Stimulated activated CD4-positive, alpha-beta T cell treated with anti-CD3 and anti-CD28 coated beads, Interleukin-4, amount 100 ng/mL, for 24 hours (primary cell): ENCODE measurements around the gene PHACTR4.
"Not testable (repeated sequence)": the region's sequence is repeated elsewhere in the genome, so short reads cannot be mapped to it uniquely, and the experiment has no call there.

Source experiments
- DNase-seq: peaks from one replicate; pipeline ENCODE4 v3.0.0-alpha.2; 2020

The PHACTR4 gene

DNA sequence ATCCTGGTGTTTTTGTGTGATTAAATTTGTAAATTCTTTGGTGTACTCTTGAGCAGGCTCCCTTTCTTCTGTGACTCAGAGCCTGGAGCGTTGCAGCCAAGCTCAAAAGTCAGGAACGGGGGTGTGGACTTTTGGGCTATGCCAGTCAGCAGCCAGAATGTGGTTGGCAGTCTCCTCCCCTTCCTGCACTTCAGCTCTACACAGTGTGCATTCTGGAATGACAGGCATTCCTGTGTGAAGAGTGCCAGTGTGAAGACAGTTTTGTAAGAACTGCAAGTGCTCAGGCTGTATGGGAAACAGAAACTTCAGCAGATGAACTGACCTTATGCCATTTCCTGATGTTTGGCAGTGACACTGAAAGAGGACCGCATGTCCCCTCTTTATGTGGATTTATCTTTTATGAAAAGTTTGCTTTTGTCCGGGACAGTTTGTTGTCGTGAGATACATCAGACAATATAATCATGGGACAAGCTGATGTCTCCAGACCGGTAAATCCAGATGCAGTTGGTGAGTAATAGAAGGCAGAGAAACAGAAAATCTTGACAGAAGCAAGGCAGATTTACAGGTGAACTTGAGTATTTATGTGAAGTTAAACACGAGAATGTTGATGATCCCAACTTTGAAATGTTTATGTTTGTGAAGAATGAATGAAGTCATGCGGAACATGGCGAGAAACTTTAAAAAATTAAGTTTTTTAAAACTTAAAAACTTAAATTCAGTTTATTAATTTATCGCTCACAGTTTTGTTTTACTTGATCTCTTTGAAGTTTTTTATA lies 68.6 kb downstream of the PHACTR4 start:
- DNase-seq, result peak; percentile 7

DNA sequence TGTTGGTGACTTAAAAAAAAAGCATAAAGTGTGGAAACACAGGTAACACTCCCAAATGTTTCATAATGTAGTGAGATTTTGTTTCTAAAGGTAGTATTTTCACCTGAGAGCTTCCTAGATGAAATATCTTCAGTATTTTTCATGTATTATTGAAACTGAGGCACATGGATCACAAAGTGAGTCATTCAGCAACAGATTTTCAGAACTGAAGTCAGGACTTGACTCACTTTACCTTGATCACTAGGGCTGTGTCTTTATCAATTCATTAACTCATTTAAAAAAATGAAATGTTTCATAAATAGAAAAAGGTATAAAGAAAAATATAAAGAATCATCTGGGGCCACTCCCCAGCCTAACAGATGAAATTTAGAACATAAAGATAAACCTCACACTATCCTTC lies 69.8 kb downstream of the PHACTR4 start:
- no peak for DNase-seq

DNA sequence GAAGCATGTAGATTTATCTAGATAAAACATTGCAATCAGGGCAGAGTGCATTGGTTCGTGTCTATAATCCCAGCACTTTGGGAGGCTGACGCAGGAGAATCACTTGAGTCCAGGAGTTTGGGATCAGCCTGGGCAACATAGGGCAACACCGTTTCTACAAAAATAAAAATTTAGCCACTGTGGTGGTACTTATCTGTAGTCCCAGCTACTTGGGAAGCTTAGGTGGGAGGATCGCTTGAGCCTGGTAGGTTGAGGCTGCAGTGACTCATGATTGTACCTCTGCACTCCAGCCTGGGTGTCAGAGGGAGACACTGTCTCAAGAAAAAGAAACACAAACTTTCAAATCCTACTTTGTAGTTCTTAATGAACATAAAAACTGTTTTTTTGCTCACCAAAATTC lies 72.1 kb downstream of the PHACTR4 start:
- DNase-seq, result no peak

DNA sequence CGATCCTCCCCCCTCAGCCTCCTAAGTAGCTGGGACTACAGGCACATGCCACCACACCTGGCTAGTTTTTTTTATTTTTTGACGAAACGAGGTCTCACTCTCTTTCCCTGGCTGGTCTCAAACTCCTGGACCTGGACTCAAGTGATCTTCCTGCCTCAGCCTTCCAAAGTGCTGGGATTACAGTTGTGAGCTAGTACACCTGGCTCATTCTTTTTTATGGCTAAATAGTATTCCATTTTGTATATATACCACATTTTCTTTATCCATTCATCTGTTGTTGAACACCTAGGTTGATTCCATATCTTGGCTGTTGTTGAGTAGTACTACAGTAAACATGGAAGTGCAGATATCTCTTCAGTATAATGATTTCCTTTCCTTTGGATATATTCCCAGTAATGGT lies 74.0 kb downstream of the PHACTR4 start:
- no peak for DNase-seq

DNA sequence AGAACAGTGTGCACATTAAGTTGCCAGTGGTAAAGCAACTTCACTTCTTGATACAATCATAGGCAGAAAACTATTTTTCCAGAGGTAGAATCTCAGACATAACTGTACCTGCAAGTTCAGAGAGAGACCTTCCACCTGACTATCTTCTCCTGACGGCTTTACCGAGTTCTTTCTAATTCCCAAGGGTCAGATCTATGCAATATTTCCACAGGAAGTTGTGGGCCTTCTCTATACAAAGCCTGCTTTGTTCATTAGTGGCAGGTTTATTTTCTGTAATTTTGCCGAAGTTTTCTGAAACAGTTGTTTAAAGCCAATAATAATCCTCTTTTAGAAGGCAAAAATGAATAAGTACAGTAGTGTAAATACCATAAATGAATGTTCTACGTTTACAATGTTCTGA lies 78.1 kb downstream of the PHACTR4 start:
- no peak for DNase-seq

DNA sequence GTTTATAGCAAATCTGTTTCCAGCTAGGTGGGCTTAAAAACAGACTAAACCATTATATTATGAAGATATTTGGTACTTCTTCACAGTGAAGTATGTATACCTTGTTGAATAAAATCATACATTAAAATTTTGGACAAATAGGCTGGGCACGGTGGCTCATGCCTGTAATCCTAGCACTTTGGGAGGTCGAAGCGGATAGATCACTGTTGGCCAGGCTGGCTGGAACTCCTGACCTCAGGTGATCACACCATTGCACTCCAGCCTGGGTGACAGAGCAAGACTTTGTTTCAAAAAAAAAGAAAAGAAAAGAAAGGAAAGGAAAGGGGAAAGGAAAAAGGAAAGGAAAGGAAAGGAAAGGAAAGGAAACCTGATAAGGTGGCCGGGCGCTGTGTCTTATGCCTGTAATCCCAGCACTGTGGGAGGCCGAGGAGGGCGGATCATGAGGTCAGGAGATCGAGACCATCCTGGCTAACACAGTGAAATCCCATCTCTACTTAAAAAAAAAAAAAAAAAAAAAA lies 78.6 kb downstream of the PHACTR4 start:
- not testable (repeated sequence) for DNase-seq

DNA sequence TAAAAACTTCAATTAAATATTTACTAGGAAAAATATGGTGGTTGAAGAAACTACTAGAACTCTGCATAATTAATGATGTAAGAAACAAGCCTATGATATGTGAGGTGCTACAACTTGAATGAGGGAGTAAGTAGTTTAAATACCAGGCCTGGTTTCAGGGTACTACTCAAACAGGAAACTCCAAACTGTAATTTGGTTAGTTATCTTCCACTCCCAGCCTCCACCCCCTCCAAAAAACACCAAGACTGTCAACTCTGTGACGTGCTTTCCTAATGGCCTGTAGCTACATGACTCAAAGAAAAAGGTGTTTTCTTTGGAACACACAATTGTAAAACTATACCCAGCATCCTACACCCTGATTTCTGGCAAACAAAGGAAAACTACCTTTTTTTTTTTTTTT lies 80.4 kb downstream of the PHACTR4 start:
- DNase-seq, result peak; percentile 48

DNA sequence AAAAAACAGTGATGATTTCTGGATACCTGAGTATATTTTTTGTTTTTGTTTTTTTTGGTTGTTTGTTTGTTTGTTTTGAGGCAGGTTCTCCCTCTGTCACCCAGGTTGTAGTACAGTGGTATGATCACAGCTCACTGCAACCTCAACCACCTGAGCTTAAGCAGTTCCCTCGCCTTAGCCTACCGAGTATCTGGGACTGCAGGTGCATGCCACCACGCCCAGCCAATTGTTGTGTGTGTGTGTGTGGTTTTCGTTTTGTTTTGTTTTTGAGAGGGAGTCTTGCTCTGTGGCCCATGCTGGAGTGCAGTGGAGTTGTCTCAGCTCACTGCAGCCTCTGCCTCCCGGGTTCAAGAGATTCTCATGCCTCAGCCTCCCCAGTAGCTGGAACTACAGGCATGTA lies 81.0 kb downstream of the PHACTR4 start:
- no peak for DNase-seq

DNA sequence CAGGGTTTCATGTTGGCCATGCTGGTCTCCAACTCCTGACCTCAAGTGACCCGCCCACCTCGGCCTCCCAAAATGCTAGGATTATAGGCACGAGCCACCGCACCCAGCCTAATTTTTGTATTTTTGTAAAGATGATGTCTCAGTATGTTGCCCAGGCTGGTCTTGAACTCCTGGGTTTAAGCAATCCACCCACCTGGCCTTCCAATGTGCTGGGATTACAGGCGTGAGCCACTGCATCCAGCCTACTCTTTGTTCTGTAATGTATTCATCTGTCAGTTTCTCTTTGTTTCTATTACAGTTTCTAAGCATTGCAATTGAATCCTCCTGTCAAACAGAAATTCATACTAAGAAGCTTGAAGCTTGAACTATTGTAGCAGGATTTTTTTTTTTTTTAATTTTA lies 81.5 kb downstream of the PHACTR4 start:
- no peak for DNase-seq

DNA sequence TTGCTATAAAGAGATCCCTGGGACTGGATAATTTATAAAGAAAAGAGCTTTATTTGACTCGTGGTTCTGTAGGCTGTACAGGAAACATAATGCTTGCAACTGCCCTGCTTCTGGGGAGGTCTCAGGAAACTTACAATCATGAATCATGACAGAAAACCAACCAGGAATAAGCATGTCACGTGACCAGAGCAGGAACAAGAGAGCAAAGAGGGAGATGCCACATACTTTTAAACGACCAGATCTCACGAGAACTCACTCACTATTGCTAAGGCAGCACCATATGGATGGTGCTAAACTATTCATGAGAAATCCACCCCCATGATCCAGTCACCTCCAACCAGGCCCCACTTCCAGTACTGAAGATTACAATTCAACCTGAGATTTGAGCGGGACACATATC lies 86.5 kb downstream of the PHACTR4 start:
- DNase-seq, result no peak

DNA sequence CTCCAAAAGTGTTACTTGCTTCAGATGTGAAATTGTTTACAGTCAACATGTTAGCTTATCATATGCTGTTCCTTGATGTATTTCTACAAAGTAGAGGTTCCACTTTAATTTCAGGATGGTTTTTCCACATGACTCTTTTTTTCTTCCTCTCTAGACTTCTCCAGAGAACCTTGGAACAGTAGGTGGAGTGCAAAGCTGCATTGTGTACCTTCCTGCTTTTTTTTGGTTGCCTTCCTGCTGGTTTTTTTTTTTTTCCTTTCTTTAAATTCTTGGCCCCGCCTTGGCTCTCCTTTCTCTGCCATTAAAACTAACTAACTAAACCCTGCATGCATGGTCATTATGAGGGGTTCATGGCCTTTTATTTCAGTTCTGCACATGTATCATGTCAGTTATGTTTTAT lies 88.1 kb downstream of the PHACTR4 start:
- DNase-seq, result no peak

DNA sequence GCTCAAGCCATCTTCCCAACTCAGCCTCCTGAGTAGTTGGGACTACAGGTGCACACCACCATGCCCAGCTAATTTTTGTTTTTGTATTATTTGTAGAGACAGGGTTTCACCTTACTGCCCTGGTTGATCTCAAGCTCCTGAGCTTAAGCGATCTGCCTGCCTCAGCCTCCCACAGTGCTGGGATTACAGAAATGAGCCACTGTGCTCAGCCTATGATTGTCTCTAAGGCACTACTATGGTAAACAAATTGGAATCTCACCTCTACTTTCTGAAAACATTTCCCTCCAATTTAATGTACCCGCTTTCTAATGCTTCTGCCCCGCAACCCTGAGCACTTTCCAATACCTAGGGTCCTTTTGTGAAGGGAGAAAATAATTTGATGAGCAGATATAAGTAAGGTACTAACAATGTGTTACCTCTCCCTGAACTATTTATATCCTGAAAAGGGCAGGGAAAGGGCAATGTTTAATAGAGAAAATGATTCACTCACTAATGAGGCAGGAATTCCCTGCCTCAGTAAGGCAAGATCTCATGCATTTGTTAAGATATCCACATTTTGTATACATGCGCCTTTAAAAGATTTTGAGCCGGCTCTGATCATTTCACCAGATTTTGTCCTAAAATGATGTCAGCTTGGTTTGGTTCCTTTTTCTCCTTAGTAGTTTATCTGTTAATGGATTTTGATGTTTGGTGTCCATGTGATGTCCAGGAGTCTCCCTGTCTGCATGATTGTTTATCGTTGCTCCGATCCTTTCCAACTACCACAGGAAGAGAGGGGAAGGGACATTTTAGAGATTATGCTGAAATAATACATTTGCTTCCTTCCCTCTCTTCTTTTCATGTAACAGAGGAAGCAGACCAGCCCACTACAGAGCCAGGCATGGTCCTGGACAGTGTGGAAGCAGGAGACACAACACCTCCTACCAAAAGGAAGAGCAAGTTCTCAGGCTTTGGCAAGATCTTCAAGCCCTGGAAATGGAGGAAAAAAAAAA lies 89.0 kb downstream of the PHACTR4 start:
- no peak for DNase-seq

DNA sequence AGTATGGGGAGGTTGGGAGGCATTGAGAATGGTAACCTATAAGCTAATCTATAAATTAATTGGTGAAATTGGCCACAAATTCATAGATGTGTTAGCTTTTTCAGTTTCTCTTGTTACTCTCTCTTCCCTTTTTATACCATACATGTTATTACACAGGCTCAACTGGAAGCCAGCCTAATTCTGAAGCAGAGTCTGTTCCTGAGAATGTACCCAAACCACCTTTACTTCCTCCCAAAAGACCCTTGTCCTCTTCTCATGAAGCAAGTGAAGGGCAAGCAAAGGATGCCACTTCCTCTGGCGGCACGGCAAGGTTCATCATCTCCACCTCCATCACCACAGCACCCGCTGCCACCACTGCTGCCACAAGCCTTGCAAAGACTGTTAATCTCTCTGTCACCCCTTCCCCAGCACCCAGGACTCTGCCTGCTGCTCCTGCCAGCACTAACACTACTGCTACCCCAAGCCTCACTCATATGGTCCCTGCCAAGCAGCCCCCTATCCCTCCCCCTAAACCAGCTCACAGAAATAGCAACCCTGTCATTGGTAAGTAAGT lies 96.8 kb downstream of the PHACTR4 start:
- DNase-seq, result no peak

DNA sequence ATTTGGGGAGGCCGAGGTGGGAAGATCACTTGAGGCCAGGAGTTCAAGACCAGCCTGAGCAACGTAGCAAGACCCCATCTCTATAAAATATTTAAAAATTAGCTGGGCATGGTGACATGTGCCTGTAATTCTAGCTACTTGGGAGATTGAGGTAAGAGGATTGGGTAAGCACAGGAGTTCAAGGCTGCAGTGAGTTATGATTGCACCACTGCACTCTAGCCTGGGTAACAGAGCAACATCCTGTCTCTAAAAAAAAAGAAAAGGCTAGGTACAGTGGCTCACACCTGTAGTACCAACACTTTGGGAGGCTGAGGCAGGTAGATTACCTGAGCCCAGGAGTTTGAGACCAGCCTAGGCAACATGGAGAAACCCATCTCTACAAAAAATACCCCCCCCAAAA lies 100.6 kb downstream of the PHACTR4 start:
- DNase-seq, result no peak

DNA sequence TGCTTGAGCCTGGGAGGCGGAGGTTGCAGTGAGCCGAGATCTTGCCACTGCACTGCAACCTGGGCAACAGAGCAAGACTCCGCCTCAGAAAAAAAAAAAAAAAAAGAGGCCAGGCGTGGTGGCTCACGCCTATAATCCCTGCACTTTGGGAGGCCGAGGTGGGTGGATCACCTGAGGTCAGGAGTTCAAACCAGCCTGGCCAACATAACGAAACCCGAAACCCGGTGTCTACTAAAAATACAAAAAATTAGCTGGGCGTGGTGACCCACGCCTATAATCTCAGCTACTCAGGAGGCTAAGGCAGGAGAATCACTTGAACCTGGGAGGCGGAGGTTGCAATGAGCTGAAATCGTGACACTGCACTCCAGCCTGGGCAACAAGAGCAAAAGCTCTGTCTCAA lies 110.0 kb downstream of the PHACTR4 start:
- not testable (repeated sequence) for DNase-seq

DNA sequence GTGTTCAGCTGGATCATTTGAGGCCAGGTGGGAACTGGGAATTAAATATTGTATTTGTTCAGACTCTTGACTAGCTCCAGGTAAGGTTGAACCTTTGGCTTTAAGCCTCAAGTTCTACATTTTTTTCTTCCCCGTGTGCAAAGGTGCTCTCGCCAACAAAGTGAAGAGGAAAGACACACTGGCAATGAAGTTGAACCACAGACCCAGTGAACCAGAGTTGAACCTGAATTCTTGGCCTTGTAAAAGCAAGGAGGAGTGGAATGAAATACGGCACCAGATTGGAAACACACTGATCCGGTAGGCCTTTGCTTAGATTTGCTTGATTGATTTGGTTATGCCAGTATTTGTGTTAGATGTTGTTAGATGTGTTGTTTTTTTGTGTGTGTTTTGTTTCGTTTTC lies 110.8 kb downstream of the PHACTR4 start:
- DNase-seq, result no peak

DNA sequence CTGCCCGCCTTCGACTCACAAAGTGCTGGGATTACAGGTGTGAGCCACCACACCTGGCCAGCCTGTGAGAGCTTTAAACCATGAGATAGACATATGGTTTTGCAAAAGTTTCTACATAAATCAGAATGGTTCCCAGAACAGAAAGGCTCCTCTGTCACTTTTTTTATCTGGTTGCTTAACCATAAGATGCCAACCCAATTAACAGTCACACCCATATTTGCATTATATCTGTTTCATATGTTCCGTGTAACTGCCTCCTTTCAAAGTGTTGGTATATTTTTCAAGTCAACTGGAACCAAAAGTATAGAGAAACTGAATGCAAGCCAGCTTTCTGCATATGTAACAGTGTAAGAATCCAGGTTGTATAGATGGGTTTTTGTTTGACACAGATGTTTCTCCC lies 112.6 kb downstream of the PHACTR4 start:
- DNase-seq, result no peak

DNA sequence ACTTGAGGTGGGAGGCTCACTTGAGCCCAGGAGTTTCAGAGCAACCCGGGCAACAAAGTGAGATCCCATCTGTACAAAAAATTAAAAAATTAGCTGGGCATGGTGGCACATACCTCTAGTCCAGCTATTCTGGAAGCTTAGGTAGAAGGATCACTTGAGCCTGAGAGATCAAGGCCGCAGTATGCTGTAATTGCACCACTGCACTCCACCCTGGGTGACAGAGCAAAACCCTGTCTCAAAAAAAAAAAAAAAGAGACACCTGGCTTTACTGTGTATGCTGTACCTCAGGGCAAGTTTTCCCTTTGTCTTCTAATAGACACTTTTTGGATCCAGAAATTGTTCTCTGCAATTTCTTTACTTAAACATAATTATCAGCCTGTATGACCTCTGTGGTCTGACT lies 113.2 kb downstream of the PHACTR4 start:
- DNase-seq, result no peak

DNA sequence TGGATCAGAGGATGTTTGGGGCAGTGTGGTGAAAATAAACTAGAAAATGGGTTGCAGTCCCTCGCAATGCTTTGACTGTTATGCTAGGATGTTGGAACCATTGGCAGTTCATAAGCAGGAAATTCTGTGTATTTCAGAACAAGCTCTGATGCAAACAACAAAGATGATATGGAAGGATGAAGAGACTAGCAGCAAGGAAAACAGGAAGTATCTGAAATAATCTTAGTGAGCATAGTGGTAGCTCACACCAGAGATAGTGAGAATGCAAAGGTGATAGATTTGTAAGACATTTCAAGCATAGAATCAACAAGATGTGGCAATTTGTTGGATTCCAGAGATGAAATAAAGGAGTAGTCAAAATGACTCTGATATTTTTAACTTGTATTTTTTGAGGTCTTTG lies 125.2 kb downstream of the PHACTR4 start:
- DNase-seq, result no peak

DNA sequence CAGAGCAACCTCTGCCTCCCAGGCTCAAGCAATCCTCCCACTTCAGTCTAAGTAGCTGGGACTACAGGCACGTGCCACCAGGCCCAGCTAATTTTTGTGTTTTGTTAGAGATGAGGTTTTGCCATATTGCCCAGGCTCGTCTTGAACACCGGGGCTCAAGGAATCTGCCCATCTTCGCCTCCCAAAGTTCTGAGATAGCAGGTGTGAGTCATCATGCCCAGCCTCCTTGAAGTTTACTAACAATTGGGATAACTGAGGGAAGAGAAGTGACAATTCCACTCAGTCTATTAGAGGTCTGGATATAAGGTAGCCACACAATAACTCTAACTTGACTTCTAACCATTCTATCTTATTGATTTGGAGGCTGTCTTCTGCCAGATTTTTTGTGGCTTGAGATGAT lies 130.0 kb downstream of the PHACTR4 start:
- no peak for DNase-seq

DNA sequence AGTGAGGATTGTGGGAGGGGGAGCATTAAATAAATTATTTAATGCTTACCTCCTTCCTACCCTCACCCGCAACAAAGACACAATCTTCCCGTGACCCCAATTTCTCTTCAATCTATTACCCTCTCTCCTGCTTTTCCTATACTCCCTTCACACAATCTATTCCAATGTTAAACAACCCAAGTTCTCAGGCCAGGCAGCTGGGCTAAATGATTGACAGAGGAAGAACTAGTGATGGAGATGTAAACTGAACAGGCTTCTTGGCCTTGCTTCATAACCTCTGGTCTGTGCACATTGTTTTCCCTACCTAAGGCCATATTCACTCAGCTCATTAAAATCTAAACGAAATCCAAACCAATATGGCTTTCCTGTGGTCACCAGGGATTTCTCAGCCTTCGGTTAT lies 132.4 kb downstream of the PHACTR4 start:
- DNase-seq, result no peak

DNA sequence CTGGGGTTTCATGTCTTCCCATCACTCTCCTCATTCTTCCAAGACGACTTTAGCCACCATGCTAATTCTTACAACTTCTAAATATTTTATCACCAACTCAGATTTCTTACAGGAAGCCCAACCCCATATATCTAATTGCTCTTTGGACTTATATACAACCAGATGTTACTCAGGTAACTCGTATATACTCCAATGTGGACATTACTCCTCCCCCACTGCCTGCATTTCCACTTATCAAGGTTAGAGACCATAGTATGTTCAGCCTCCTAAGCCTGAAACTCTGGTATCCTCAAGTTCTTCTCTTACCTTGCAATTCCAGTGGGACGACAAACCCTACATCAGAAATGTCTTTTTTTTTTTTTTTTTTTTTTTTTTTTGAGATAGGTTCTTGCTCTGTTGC lies 133.6 kb downstream of the PHACTR4 start:
- DNase-seq, result no peak

DNA sequence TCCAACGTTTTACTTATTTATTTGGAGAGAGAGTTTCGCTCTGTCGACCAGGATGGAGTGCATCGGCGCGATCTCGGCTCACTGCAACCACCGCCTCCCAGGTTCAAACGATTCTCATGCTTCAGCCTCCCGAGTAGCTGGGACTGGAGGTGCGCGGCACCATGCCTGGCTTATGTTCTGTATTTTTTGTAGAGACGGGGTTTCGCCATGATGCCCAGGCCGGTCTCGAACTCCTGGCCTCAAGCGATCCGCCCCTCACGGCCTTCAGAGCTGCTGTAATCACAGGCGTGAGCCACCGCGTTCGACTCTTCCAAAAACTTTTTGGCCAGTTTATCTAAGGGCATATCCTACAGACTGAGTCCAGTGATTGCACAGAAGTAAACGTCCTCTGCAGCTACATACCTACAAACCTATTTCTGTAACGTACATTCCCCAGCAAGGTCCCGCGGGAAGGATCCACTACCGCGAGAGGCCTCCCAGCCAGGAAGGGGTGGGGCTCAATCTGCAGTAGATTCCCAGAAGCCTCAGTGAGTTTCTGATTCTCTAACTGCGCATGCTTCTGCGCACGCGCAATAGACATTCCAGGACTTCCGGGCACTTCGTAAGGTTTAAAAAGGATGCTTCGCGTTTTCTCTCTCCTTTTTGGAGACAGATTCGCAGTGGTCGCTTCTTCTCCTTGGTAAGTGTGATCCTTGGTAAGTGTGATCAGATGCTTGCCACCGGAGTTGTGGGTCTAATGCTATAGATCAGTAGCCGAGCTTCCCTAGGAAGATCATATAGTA lies 136.1 kb downstream of the PHACTR4 start, which contains the start of gene RCC1:
Gene RCC1, plus strand, starts transcription at position 638 of the 782 bp plus-strand sequence. CDS start 23,824 bp downstream, outside the sequence.
- peak; percentile 96 for DNase-seq
